ENCODE measurements around the gene RBMS3.

Gene RBMS3

GRCh38 chr3:29576181-29576580 lies 295.3 kb downstream of the RBMS3 start:
- no peak for DNase-seq (ENCODE audit: low read depth, low spot score)

- DNase-seq (ENCODE audit: low read depth, low spot score): no peak
These were observed 295.8 kb downstream of the RBMS3 start for GRCh38 chr3:29576675-29577074.

GRCh38 chr3:29577250-29577649 lies 296.4 kb downstream of the RBMS3 start:
- no peak for DNase-seq (ENCODE audit: low read depth, low spot score)

DNA sequence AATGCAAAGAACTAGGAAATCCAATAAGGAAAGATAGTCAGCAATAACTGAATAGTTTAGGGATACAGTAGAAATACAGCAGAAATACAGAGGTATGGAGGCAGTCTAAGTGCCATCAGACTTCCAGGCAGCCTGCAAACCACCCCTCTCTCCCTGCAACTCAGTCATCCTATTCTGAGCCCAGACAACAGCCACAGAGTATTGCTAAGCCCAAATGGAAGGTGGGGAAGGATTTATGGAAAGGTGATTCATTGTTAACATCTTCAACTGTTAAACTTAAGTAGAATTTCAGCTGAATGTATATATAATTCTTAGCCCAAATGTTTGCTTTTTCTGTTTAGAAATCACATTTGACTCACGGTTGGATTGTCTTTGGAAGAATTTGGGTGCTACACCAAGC lies 300.4 kb downstream of the RBMS3 start:
- DNase-seq (ENCODE audit: low read depth, low spot score): no peak

DNA sequence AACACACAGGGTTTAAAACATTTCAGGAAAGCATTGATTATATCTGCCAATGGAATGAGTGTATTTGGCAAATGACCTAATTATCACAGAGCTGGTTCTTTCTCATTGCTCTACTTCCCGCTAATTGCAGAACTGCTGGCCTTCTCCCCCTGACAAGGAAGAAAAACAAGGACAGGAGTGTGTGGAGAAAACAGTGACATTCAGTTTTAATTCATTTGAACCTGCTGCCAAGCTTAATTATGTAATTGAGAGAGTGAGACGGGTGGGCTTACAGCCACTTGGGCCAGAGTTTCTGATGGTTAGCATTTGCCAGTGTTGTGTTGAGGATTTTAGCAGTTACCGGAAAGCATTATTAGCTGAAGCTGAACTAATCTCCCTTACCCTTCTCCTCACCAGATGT lies 301.4 kb downstream of the RBMS3 start:
- no peak for DNase-seq (ENCODE audit: low read depth, low spot score)

DNA sequence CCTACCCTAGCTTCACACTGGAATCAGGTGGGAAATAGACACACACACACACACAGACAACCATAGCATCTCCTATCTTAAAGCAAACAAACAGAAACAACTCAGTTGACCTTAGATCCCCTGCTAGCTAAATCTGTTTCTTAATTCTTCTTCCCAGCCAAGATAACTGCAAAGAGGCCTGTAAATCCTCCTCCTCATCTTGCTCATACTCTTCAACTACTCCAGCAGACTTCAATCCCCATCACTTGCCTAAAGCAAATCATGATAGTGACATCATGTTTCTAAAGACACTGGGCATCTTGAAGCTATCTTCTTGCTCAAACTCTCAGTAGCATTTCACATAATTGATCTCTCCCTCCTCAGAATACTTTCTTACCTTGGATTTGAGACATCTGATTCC lies 303.0 kb downstream of the RBMS3 start:
- no peak for DNase-seq (ENCODE audit: low read depth, low spot score)

GRCh38 chr3:29585368-29585767 lies 304.5 kb downstream of the RBMS3 start:
- DNase-seq (ENCODE audit: low read depth, low spot score): no peak

DNA sequence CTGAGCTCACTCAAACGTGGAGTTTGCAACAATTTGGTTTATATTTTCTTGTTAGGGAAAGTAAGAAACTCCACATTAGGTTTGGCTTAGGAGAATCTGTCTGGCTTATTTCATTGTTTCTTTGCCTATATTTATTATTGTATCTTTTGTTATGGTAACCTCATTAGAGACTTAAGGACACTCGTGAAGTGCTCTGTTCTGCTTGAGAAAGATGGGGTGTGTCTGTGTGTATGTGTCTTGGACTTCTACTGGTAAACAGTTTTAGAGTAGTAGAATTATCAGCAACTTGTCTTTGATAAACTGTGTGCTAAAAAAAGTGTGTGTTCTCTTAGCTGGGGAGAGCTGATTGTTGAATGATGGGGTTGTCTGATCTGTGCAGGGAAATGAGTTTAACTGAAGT lies 306.5 kb downstream of the RBMS3 start:
- DNase-seq (ENCODE audit: low read depth, low spot score): no peak

DNA sequence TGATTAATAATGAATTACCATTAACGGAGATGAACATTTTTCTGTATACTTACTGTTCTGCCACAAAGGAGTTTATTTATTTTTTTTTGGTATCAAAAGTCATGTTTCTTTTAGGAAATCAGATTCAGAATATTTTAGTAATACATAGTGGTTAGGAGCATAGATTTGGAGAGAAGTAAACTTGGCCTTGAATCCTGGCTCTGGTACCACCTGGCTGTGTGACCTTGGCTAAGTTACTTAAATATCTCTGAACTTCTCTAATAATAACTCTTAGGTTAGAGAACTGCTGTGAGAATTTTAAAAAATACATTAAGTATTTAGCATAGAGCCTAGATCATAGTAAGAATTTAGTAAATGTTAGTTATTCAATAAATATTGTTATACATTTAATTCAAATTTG lies 309.1 kb downstream of the RBMS3 start:
- DNase-seq (ENCODE audit: low read depth, low spot score): no peak

DNA sequence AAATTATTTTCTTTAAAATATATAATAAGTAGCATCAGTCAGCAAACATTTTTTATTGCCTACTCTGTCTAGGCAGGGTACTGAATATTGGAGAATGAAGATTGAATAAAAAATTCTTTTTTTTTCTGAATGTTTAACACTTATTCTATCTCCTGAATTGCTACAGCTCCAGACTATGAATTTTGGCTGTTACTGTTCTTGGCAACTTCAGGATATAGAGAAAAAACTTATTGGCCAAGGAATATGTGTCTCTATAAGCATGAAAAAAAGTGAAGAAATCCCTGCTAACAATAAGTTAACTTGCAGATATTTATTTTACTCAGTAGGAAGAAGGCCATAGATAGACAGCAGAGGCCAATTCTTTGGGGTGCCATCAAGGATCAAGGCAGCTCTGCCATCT lies 309.6 kb downstream of the RBMS3 start:
- DNase-seq (ENCODE audit: low read depth, low spot score): no peak

DNA sequence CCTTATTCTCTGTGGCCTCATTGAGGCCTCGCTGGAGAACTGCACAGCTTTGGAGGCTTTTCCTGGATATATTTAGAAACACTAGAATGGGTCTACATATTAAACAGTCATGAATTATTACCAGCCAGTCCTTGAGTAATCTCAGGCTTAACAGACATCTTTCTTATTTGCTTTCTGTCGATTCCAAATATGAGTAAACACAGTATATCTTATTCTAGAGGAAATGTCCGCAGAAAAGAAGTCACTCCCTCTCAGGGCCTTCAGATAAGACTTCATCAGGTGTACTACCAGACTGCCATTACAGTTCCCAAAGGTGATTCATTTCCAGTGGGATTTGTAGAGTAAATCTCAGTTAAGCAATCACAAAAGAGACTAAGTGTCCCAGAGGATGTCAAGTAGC lies 310.7 kb downstream of the RBMS3 start:
- no peak for DNase-seq (ENCODE audit: low read depth, low spot score)

DNA sequence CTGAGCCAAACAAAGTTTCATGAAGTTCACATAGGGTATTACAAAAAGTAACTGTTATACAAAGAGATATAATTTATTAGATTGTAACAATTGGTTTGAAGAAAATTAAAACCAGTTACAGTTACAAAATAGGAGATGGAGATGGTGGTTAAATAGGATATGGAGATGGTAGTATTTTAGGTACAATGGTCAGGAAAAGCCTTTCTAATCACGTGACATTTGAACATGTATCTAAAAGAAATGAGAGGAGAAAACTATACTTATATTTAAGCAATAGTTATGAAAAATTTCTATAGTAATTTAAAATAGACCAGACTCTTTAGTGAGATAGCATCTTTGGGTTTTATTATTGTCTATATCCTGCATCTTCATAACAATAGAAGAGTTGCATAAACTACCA lies 312.9 kb downstream of the RBMS3 start:
- DNase-seq (ENCODE audit: low read depth, low spot score): no peak

GRCh38 chr3:29594261-29594660 lies 313.4 kb downstream of the RBMS3 start:
- no peak for DNase-seq (ENCODE audit: low read depth, low spot score)

DNA sequence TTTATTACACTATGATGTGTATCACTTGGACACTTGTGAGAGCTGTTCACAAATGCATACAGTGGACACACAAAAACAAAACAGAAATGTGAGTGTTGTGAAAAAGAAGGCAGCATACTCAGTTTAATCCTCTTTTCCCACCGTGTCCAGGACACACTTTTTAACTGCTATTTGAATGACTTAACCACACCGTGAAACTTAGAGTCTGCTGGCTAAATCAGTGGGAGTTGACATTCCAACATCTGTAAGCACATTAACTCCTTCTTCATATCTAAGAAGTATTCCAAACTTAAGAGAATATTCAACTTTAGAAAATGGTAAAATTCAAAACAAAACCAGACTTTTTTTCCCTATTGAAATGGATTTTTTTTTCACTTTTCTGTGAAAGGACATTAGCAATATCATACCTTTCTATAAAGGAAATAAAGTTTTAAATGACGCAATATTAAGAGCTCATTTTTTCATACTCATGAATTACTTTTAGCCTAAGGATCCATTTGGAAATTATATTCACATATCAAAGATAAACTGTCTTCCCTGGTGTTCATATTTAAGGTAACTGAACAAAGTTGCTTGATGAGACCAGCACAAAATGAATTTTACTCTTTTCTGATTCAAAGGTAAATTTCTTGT lies 316.6 kb downstream of the RBMS3 start:
- no peak for DNase-seq (ENCODE audit: low read depth, low spot score)

GRCh38 chr3:29601861-29602585 lies 321.2 kb downstream of the RBMS3 start:
- DNase-seq (ENCODE audit: low read depth, low spot score): no peak

- no peak for DNase-seq (ENCODE audit: low read depth, low spot score)
These were observed 325.0 kb downstream of the RBMS3 start for GRCh38 chr3:29605845-29606244.

DNA sequence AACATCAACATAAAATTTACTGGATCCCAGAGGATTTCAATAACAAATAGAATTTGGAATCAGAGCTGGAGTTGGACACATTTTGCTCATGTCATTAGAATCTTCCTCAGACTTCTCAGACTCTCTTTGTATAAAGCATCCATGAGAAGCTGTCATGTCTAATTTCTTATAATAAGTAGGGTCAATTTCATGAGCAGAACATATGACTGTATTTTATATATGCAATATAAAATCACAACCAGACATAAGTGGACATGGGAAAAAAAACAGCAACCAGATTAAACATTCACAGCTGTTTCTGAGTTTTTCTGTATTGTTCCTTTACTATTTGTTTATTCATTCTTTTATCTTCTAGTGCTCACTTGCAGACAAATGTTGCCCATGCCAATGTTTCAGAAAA lies 325.5 kb downstream of the RBMS3 start:
- DNase-seq (ENCODE audit: low read depth, low spot score): no peak

DNA sequence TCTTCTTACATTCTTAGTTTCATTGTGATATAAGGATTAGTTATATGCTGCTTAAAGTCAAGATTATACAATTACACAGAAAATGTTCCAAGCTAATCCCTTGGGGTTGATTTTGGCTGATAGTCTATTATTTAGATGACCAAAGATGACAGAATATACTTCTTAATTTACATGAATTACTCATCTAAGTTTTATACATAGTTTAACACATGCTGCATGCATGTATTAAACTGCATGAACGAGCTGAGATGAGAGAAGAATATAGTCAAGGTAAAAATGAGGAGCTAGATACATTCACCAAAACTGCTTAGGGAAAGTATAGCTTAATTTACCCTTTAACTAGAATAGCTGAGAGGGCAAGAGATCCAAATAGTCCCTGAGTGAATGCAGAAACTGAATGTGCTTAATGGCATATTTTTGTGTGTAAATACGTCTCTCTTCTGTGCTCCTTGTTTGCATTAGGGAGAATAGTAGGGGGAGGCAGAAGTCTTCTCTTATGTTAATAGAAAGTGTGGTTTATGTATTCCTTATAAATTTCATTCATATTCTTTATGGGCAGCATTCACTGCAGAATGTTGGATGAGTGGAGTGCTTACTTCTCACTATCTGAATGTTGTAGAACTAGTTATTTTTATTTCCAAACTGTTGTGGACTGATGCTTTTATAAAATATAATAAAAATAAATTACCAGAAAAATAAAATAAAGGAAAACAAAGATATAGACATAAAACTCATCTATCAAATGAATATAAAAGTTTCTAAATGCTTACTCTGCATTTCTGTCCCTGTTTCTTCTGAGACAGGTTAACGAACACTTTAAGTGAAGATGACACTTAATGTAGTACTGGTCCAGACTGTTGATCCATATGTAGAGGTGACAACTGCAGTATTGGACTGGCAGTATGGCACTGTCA lies 327.8 kb downstream of the RBMS3 start:
- no peak for DNase-seq (ENCODE audit: low read depth, low spot score)

DNA sequence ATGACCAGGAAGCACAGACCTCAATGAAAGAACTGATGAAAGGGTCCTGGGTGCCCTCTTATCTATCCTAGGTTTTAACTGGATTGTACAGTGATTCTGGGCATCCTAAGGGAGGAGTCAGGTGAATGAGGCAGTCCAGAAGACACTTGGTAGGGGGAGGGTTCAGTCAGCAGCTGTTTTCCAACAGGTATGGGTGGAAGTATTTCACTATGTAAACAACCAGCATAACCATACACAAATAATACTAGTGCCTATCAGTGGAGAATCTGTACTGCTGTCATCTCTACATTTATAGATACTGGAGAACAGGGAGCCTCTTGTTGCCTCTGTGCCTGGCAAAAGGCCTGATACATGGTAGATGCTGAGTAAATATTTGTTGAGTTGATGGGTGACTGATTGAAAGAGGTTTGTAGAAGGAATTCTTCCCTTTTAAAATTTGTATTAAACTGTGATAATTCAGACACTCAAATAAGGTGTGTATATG lies 328.5 kb downstream of the RBMS3 start:
- no peak for DNase-seq (ENCODE audit: low read depth, low spot score)

DNA sequence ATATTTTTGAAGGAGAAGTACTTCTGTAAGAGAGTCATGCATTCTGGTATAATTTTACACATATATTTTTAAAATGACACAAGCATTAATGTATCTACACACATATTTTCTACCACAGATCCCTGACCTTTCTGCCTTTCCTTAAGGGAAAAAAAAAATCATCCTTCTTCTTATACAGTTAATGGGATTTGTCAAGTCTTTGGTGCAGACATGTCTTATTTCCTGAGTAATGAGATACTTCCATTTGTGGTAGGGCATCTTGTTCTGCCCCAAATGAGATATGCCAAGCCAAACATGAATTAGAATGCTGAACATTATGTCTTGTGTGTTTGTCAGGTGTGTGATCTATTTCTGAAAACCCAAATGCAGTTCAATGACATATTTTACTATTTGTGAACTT lies 329.9 kb downstream of the RBMS3 start:
- no peak for DNase-seq (ENCODE audit: low read depth, low spot score)

DNA sequence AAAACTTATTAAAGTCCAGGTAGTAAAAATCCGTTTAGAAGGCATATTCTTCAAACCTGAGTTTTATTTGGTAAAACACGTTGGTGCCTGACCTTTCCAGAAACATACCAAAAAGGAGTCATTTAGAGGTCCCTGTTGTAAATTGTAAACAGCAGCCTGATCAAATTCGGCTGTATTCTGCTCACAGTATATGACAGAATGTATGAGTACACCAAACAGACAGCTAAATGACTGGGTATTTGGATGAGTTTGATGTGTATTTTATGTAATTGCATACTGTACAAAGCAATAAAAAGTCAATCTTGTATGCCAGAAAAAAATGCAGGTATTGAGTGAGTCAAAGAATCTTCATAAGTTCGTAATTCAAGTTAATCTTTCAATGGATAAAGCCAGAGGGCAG lies 330.4 kb downstream of the RBMS3 start:
- DNase-seq (ENCODE audit: low read depth, low spot score): no peak

DNA sequence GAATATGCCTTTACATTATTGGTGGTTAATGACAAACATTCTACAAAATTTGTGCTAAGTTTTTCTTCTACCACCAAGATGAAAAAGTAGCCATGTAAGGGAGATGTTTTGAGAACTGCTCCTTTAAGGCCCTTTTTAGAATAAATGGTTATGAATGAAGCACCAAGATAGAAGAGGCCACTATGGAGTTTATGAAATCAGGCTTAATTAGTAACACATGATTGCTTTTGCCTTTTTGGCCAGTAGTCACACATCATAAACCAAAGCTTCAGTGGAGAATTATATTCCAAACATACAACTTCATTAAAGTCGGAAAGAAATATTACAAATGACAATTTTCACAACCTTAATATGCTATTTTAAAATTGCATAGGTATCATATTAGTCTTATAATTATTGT lies 331.7 kb downstream of the RBMS3 start:
- no peak for DNase-seq (ENCODE audit: low read depth, low spot score)
